Stromal cell of bone marrow (primary cell): ENCODE results near the gene TNKS2.
A peak's percentile ranks its signal among the peaks of the same experiment; 100 is the strongest.
"Not testable (repeated sequence)": the region's sequence is repeated elsewhere in the genome, so short reads cannot be mapped to it uniquely, and the experiment has no call there.

ENCODE experiments used
- DNase-seq: peaks from one replicate; pipeline ENCODE4 v3.0.0-alpha.2; 2012; ENCODE audit warnings: low read depth

TNKS2 gene

GRCh38 chr10:91865562-91866081 is 67.4 kb downstream of the TNKS2 start:
- no peak for DNase-seq

DNA sequence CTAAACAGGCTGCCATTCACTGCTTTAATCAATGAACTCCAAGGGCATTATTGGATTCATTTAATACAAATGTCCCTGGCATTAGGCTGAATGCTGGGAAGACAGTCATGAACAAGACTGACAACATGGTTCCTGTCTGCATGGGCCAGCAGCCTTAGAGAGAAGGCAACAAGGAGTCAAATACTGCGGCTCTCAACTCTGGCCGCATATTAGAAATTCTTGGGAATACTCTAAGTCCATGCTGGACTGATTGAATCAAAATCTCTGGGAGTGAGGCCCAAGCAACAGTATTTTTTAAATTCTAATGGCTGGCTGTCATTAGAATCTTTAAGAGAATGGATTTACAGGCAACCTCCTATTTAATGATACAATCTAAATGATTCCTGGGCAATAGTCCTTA is 76.9 kb downstream of the TNKS2 start:
- no peak for DNase-seq

DNA sequence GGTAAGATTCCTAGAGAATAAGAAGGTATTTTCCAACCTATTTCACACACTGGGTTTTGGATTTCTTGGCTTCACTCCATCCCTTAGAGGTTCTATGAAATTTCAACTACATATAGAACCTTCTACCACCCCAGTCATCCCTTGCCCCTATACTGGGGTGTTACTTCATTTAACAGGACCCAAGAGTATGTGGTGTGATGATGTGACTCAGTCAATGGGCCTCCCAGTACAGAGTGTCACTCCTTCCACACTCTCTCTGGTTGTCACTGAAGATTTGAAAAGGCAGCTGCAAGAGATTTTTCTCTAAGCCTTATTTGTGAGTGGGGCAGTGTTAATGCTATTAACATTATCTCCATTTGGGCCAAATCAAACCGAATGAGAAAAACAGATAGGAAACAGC is 77.6 kb downstream of the TNKS2 start:
- DNase-seq, result no peak

DNA sequence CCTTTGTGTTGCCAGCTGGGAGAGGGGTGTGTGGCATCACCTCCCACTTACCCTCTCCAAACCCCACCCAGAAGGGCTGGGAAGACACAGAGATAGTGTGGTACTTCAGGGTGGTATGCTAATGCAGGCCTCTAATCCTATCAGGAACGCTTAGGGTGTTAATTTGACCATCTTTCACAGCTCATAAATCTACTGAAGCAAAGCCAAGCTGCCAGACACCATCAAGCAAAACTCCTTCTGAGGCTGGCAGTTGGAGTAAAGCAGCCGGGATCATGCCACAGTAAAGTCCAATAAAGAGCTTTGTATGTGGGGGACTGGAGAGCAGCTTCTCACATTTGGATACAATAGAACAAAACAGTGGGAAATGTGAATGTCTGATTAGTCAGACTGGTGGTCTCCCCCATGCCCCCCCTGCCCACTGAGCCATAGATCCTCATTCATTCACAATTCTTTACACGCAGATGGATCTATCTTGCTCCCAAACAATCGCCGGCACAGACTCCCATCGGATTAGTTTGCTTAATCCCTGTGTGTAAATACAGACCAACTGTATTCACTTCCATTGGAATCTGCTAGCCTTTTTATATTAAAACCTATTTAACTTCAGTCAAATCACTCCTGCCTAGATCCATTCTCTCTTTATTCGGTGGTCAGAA is 81.4 kb downstream of the TNKS2 start:
- no peak for DNase-seq

DNA sequence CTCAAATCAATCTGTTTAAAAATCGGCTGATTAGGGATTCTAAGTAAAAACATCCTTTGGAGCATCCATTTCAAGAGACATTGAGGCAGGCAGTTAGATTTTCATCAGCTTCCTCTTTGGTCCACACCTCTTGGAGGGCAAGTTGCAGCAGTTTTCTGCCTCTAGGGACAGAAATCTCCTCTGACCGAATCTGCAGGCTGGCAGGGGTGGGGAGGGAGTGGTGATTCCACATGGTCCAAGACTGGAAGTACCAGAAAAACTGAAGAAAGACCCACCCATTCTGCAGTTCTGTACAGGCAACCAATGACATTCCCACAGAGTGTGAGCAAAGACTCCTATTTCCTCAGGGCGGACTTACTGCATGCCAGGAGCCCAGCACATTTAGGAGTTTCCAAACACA is 82.1 kb downstream of the TNKS2 start:
- DNase-seq, result no peak

DNA sequence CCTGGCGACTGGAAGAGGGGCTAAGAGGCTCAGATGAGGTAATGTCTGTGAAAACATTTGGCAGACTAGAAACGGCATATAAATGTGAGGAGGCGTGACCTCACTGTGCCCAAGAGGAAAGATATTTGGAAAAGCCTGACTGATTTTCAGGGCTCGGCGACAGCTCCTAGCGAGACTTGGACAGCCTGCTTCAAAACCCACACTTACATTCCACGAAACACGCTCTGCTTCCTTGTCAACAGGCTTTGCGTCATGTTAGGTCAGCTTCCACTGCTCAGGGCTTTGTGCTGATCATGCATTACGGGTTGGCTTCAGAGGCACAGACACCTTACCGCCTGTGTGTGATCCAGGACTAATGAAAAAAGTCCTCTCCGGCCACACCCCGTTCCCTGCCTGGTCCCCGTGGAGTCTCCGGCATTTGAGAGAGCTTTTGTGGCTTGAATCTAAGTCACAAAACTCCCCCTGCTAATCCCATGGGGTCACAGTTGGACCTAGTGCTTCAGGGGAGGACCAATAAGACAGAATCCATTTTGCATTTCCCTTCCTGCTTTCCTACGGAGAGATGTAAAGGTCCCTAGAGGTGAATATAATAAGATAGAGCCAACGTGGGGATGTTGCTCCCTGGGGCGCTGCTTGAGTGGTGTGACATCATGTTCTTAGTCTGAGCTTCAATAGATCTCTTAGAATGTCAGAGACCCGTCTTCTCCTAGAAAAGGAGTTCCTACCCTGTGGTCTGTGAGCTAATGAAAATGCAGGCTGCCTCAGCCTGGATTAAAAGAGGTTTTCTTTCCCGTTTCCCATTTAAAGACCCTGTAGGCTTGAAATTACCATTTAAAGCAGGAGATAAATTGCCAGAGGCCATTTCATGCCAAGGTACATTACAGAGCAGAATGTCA is 85.6 kb downstream of the TNKS2 start:
- peak; percentile 38 for DNase-seq

DNA sequence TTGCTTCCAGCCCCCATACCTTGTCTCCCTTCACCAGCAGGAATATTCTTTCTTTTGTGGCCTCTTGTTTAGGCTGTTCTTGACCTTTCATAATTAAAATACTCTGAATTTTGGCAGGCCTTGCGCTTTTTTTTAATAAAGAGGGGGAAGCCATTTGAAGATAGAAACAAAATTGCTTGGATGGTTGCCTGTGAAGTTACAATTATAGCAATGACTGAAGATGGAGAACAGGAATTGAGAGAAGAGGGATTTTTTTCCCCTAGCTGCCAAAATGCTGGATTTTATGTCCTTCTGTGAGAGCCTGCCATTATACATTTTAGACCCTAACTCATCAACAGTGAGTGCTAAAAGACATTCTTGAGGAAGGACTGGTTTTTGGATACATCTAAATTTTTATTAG is 86.3 kb downstream of the TNKS2 start:
- DNase-seq, result no peak

DNA sequence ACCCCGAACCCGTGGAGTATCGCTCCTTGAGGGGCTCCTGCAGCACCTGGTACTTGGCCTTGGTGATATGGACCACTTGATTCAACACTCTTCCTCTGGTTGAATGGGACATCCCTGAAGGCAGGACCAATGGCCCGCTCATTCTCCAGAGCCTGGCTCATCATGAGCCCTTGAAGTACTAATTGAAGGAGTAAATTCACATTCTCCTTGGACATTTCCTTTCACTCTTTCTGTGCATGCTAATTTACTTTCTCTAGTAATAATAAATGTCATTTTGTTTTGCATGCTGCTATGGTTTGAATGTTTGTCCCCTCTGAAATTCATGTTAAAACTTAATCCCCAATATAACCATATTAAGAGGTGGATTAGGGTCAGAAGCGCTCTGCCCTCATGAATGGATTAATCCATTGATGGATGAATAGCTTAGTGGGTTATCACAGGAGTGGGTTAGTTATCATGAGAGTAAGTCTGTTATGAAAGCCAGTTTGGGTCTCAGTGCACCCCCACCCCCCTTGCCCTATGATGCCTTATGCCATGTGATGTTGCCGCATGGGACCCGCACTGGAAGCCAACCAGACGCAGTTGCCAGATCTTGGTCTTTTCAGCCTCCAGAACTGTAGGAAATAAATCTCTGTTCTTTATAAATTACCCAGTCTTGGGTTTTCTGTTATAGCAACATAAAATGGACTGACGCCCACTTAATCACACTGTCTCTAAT is 87.3 kb downstream of the TNKS2 start:
- DNase-seq, result no peak

- no peak for DNase-seq
These were observed 88.7 kb downstream of the TNKS2 start for GRCh38 chr10:91886954-91887271.

DNA sequence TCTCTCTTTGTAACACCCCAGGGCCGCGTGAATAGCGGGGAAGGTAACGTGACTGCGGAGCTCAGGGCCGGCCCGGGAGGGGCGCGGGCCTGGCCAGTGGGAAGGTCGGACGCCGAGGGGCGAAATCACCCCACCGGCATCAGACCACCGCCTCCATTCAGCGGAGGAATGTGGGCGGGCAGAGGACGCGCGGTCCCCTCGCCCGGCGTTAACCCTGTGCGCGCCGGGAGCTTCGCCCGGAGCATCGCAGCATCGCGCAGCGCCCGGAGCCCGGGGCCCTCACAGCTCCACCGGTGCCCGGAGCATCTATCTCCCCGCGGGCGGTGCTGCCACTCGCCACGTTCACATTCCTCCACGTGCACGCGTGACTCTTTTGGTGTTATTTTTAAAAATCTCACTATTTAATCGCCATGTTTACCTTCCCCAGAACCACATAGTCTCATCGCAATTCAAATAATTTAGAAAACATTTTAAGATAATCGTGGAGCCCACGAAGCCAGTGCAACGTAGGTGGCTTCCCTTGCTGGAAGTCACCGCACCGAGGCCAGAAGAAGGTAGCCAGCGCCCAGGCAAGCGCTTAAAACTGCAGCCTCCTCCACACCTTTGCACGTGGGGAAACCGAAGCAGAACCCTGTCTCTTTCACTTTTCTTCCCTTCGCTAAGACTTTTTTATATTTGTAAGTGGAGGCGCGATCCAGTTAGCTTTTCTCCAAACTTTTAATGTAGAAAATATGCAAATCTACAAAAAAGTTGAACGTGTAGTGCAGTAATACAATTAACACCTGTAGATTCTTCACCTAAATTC is 89.2 kb downstream of the TNKS2 start:
- DNase-seq, result no peak

DNA sequence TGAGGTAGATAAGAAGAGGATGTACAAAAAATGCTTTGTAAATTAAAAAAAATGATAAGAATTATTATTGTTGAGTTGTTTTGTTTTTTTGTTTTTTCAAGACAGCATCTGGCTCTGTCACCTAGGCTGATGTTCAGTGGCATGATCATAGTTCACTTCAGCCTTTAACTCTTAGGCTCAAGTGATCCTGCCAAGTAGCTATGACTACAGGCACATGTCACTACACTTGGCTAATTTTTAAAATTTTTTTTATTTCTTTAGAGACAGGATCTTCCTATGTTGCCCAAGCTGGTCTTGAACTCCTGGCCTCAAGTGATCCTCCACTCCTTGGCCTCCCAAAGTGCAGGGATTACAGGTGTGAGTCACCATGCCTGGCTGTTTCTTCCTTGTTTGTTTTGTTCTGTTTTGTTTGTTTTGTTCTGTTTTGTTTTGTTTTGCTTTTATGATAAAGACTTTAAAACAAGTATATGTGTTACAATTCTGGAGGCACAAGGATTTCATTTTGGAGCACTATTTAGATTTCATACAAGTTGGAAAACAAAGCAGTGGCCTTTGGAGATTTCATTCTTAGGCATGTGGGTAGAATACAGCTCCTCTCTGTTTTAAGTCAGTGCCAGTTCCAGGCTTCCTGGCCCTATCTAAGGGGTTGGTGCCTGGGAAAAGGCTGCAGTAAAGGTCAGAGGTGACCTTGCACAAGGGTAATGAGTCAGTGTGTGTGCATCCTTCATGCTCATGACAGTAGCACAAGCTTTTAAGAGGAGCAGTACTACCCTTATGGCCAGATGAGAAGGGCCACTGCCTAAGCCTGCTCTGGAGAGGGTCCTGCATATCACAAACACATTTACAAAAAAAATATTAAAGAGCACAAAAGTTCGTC is 93.1 kb downstream of the TNKS2 start:
- DNase-seq, result peak; percentile 35

DNA sequence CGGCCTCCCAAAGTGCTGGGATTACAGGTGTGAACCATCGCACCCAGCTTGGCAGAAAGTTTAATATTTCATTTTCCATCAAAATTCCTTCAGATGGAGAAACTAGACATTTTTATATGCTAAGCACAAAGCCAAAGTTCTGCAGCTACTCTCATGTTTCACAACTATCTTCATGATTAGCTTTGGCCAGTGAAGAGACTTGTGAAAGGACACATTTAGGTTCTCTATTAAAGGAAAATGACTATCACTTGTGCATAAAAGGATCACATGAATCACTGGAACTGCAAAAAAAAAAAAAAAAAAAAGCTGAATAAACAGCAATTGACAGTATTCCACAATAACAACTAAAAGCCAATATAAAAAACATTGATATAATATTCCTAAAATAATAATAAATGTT is 94.8 kb downstream of the TNKS2 start:
- DNase-seq, result no peak

DNA sequence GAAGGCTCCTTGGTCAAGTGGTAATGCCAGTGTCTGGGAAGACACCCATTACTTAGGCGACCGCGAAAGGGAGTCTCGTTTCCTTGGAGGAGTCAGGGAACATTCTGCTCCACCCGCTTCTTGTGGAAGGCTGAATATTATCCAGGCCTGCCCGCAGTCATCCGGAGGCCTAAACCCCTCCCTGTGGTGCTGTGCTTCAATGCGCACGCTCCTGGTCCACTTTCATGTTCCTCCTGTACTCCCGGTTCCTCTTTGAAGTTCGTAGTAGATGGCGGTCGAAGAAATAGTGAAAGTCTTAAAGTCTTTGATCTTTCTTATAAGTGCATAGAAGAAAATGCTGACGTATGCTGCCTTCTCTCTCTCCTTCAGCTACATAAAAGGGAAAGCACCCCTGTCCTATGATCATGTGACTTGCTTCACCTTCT is 96.0 kb downstream of the TNKS2 start:
- not testable (repeated sequence) for DNase-seq

DNA sequence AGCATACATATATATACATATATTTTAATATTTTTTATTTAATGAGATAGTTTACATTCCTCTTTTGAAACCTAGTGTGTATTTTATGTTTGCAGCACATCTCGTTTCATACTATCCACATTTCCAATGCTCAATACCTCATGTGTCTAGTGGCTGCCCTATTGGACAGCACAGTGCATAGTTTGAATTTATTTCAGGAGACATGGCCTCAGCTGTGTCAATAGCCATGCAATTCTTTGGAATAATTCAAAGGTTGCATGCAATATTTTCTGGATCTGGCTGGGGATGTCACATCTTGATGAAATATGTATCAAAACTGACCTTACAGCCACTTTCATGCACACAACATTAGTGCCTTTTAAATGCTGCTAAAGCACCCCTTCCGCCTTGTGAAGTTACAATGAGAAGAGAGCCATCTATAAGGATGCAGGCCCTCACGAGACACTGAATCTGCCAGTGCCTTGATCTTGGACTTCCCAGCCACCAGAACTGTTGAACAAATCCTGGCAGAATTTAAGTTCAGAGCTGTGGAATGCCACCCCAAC is 98.1 kb downstream of the TNKS2 start:
- no peak for DNase-seq

- no peak for DNase-seq
These were observed 99.2 kb downstream of the TNKS2 start for GRCh38 chr10:91897421-91897820.

GRCh38 chr10:91901784-91902677 is 103.8 kb downstream of the TNKS2 start:
- peak; percentile 80 for DNase-seq

DNA sequence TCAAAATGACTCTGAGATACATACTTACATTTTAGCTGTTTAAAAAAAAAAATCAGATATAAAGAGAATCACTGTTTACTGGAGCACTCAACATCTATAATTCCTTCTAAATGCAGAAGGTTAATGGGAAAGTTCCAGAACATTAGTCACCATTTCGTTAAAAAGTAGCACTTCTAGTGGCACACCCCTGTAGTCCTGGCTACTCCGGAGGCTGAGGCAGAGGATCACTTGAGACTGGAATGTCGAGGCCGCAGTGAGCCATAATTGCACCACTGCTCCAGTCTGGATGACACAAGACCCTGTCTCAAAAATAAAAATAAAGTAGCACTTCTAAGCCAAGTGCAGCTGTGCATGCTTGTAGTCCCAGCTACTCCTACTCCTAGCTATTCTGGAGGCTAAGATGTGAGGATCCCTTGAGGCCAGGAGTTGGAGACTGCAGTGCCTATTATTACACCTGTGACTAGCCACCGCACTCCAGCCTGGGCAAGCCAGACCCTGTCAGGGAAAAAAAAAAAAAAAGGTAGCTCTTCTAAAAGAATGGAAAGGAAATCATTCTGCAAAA is 108.9 kb downstream of the TNKS2 start:
- DNase-seq, result no peak

GRCh38 chr10:91907914-91908336 is 109.7 kb downstream of the TNKS2 start:
- no peak for DNase-seq
